ENCODE data around the gene RPL10.
A peak's percentile ranks its signal among the peaks of the same experiment; 100 is the strongest.

RPL10 gene

GRCh38 chrX:154362085-154362742, 36.0 kb upstream of the RPL10 start:
- Histone ChIP-seq H3K4me1 (ENCODE audit: control insufficient read depth, insufficient read depth, low read length, unreplicated experiment) (peaks cover 8% of the 10 kb centered on the region), H2AFZ (ENCODE audit: low read length, unreplicated experiment) (no peak overlapping the region), H3K27ac (ENCODE audit: low read depth, low read length) (no peak overlapping the region; the same call in 1 of the 2 replicates), H3K36me3 (ENCODE audit: insufficient read depth, low read length) (peaks cover 13% of the 10 kb centered on the region; the same call in 1 of the 2 replicates), H3K4me3 (ENCODE audit: low read depth, low read length) (no peak overlapping the region), H3K27me3 (ENCODE audit: insufficient read depth, low read length) (no peaks in the 10 kb centered on the region), H3K79me2 (ENCODE audit: control insufficient read depth, insufficient read depth, low read length, unreplicated experiment) (peaks cover 81% of the 10 kb centered on the region)

DNA sequence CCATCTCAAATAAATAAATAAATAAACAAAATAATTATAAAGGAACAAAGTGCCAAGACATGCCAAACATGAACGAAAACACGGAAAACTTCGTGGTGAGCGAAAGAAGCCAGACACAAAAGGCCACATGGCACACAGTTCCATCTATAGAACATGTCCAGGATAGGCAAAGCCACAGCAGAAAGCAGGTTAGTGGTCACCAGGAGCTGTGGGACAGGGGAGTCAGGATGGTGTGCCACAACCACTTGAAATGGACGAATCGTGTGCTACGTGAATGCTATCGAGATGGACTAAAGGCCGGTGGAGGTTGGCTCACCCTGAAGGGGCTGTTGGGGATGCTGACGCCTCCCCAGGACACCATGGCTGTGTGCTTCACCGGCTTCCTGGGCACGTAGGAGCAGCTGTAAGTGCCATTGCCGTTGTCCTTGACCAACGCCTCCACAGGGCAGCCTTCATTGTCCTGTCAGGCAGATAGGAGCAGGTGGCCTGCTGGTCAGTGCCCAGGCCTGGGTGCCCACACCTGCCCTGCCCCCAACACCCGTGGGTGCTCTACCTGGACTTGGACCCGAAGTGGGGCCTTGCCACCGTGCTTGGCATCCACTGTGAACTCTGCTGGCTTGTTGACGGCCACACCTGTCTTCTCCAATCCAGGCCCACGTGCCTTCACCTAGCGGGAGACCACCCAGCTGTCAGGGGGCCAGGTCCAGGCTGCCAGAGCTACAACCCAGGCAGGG, 34.3 kb upstream of the RPL10 start:
- no peaks in the 10 kb centered on the region for H3K27me3 ChIP-seq (ENCODE audit: insufficient read depth, low read length)
- H2AFZ ChIP-seq (ENCODE audit: low read length, unreplicated experiment) = no peak overlapping the region
- H3K36me3 ChIP-seq (ENCODE audit: insufficient read depth, low read length) = peaks cover 11% of the 10 kb centered on the region; the same call in 1 of the 2 replicates
- H3K4me3 ChIP-seq (ENCODE audit: low read depth, low read length) = no peak overlapping the region
- H3K79me2 ChIP-seq (ENCODE audit: control insufficient read depth, insufficient read depth, low read length, unreplicated experiment) = peaks cover 83% of the 10 kb centered on the region
- no peak overlapping the region for H3K27ac ChIP-seq (ENCODE audit: low read depth, low read length)
- peaks cover 20% of the 10 kb centered on the region for H3K4me1 ChIP-seq (ENCODE audit: control insufficient read depth, insufficient read depth, low read length, unreplicated experiment)

GRCh38 chrX:154365052-154365600, 33.1 kb upstream of the RPL10 start:
- Histone ChIP-seq H3K4me1 (ENCODE audit: control insufficient read depth, insufficient read depth, low read length, unreplicated experiment) (peaks cover 20% of the 10 kb centered on the region), H3K79me2 (ENCODE audit: control insufficient read depth, insufficient read depth, low read length, unreplicated experiment) (peaks cover 81% of the 10 kb centered on the region), H3K27ac (ENCODE audit: low read depth, low read length) (no peak overlapping the region; the same call in 1 of the 2 replicates), H3K36me3 (ENCODE audit: insufficient read depth, low read length) (peaks cover 12% of the 10 kb centered on the region; the same call in 1 of the 2 replicates), H3K4me3 (ENCODE audit: low read depth, low read length) (no peak overlapping the region), H3K27me3 (ENCODE audit: insufficient read depth, low read length) (no peaks in the 10 kb centered on the region), H2AFZ (ENCODE audit: low read length, unreplicated experiment) (no peak overlapping the region)

GRCh38 chrX:154365997-154366665, 32.0 kb upstream of the RPL10 start:
- no peak overlapping the region for H3K4me3 ChIP-seq (ENCODE audit: low read depth, low read length)
- H3K27me3 ChIP-seq (ENCODE audit: insufficient read depth, low read length) = no peaks in the 10 kb centered on the region
- peaks cover 85% of the 10 kb centered on the region for H3K79me2 ChIP-seq (ENCODE audit: control insufficient read depth, insufficient read depth, low read length, unreplicated experiment)
- no peak overlapping the region for H2AFZ ChIP-seq (ENCODE audit: low read length, unreplicated experiment)
- peak overlapping the region; percentile 100; the same call in 1 of the 2 replicates for H3K27ac ChIP-seq (ENCODE audit: low read depth, low read length)
- H3K4me1 ChIP-seq (ENCODE audit: control insufficient read depth, insufficient read depth, low read length, unreplicated experiment) = peaks cover 20% of the 10 kb centered on the region
- peaks cover 14% of the 10 kb centered on the region; the same call in 1 of the 2 replicates for H3K36me3 ChIP-seq (ENCODE audit: insufficient read depth, low read length)

- peaks cover 81% of the 10 kb centered on the region for H3K79me2 ChIP-seq (ENCODE audit: control insufficient read depth, insufficient read depth, low read length, unreplicated experiment)
- H3K36me3 ChIP-seq (ENCODE audit: insufficient read depth, low read length) = peaks cover 14% of the 10 kb centered on the region; the same call in 1 of the 2 replicates
Measured at GRCh38 chrX:154366666-154367055, 31.5 kb upstream of the RPL10 start.

GRCh38 chrX:154367474-154368308, 30.5 kb upstream of the RPL10 start:
- Histone ChIP-seq H3K4me1 (ENCODE audit: control insufficient read depth, insufficient read depth, low read length, unreplicated experiment) (peaks cover 23% of the 10 kb centered on the region), H3K4me3 (ENCODE audit: low read depth, low read length) (peak overlapping the region; percentile 96), H3K27ac (ENCODE audit: low read depth, low read length) (peak overlapping the region; percentile 100), H3K36me3 (ENCODE audit: insufficient read depth, low read length) (peaks cover 14% of the 10 kb centered on the region; the same call in 1 of the 2 replicates), H3K27me3 (ENCODE audit: insufficient read depth, low read length) (no peaks in the 10 kb centered on the region), H2AFZ (ENCODE audit: low read length, unreplicated experiment) (no peak overlapping the region), H3K79me2 (ENCODE audit: control insufficient read depth, insufficient read depth, low read length, unreplicated experiment) (peaks cover 78% of the 10 kb centered on the region)

More at GRCh38 chrX:154366666-154367055, 31.5 kb upstream of the RPL10 start:
- peak overlapping the region; percentile 100 for H3K27ac ChIP-seq (ENCODE audit: low read depth, low read length)
- H3K4me1 ChIP-seq (ENCODE audit: control insufficient read depth, insufficient read depth, low read length, unreplicated experiment) = peaks cover 20% of the 10 kb centered on the region
- no peaks in the 10 kb centered on the region for H3K27me3 ChIP-seq (ENCODE audit: insufficient read depth, low read length)
- no peak overlapping the region for H3K4me3 ChIP-seq (ENCODE audit: low read depth, low read length)
- no peak overlapping the region for H2AFZ ChIP-seq (ENCODE audit: low read length, unreplicated experiment)

DNA sequence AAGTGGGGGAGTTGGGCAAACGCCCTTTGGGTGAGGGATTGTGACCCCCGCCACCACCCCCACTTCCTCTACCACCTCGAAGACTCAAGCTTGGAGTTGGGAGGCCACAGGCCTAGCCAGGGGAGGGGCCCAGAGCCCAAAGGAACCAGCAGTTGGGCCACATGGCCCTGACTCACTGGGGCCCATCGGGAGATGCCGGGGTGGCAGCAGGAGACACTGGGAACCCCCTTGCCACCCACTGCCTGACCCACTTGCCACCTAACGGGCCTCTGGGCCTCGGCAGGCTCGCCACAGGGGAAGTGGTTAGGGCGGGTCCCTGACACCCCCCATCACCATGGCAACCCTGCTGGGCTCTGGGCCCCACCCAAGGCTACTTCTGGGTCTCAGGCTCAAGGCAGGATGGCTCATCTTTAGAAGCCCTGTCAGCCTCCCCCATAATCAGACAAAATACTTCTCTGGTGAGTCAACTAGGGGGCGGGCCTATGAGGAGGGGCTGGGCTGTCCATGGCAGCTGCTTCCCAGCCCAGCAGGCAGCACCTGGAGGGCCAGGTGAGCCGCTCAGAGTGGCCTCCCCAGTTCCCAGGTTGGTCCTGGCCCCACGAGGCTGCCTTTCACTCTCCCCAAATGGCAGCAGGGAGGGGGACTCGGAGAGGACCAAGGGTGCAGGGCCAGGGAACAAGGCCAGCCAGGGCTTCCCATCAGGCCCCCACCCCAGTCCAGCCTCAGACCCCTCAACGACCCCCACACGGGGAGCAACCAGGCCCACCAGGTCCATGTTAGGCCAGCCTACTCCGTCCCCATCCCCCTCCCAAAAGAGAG, 29.3 kb upstream of the RPL10 start:
- Histone ChIP-seq H3K36me3 (ENCODE audit: insufficient read depth, low read length) (peaks cover 14% of the 10 kb centered on the region; the same call in 1 of the 2 replicates), H3K4me1 (ENCODE audit: control insufficient read depth, insufficient read depth, low read length, unreplicated experiment) (peaks cover 27% of the 10 kb centered on the region), H3K27ac (ENCODE audit: low read depth, low read length) (peak overlapping the region; percentile 100), H3K79me2 (ENCODE audit: control insufficient read depth, insufficient read depth, low read length, unreplicated experiment) (peaks cover 82% of the 10 kb centered on the region), H3K4me3 (ENCODE audit: low read depth, low read length) (peak overlapping the region; percentile 96), H2AFZ (ENCODE audit: low read length, unreplicated experiment) (no peak overlapping the region), H3K27me3 (ENCODE audit: insufficient read depth, low read length) (no peaks in the 10 kb centered on the region)

DNA sequence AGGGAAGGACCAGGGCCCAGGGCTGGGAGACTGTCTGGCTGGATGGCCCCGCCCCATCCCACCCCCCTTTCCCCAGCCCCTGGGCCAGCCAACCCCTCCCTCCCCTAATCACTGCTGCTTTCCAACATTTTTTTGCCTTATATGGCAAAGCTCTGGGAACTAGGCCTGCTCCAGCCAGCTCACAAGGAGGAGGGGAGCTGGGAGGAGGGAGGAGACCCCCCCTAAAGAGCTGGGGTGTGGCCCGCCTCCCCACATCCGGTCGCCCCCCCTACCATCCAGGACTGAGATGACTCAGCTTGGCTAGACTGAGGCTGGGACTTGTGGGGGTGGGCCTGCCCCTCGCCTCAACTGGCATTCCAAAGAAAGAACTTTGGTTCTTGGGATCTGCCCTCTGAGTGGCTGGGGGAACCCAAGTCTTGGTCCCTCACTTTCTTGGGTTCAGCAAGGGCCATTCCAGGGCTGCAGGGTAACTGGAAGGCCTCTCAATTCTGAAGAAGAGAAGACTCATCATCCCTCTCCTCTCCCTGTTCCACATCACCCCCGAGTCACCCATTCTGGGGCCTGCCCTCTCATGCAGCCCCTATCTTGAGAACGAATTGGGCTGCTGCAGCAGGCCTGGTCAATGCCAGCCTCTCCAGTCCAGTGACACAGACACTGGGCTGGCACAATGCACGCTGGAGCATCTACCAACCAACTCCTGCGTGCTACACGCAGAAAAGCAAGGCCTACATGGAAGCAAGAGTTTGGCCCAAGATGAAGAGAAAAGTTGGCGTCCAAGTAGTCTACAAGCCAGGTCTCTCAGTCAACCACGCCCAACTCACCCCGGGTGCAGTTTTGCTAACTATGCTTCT, 28.5 kb upstream of the RPL10 start:
- Histone ChIP-seq H3K4me3 (ENCODE audit: low read depth, low read length) (peak overlapping the region; percentile 96), H3K27me3 (ENCODE audit: insufficient read depth, low read length) (no peaks in the 10 kb centered on the region), H2AFZ (ENCODE audit: low read length, unreplicated experiment) (no peak overlapping the region), H3K79me2 (ENCODE audit: control insufficient read depth, insufficient read depth, low read length, unreplicated experiment) (peaks cover 75% of the 10 kb centered on the region), H3K27ac (ENCODE audit: low read depth, low read length) (peak overlapping the region; percentile 100), H3K4me1 (ENCODE audit: control insufficient read depth, insufficient read depth, low read length, unreplicated experiment) (peaks cover 24% of the 10 kb centered on the region), H3K36me3 (ENCODE audit: insufficient read depth, low read length) (peaks cover 14% of the 10 kb centered on the region; the same call in 1 of the 2 replicates)
